ENCODE data around the gene CFAP52.
"Not testable (repeated sequence)": the region's sequence is repeated elsewhere in the genome, so short reads cannot be mapped to it uniquely, and the experiment has no call there.

CFAP52 gene, protein sequence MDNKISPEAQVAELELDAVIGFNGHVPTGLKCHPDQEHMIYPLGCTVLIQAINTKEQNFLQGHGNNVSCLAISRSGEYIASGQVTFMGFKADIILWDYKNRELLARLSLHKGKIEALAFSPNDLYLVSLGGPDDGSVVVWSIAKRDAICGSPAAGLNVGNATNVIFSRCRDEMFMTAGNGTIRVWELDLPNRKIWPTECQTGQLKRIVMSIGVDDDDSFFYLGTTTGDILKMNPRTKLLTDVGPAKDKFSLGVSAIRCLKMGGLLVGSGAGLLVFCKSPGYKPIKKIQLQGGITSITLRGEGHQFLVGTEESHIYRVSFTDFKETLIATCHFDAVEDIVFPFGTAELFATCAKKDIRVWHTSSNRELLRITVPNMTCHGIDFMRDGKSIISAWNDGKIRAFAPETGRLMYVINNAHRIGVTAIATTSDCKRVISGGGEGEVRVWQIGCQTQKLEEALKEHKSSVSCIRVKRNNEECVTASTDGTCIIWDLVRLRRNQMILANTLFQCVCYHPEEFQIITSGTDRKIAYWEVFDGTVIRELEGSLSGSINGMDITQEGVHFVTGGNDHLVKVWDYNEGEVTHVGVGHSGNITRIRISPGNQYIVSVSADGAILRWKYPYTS

DNA sequence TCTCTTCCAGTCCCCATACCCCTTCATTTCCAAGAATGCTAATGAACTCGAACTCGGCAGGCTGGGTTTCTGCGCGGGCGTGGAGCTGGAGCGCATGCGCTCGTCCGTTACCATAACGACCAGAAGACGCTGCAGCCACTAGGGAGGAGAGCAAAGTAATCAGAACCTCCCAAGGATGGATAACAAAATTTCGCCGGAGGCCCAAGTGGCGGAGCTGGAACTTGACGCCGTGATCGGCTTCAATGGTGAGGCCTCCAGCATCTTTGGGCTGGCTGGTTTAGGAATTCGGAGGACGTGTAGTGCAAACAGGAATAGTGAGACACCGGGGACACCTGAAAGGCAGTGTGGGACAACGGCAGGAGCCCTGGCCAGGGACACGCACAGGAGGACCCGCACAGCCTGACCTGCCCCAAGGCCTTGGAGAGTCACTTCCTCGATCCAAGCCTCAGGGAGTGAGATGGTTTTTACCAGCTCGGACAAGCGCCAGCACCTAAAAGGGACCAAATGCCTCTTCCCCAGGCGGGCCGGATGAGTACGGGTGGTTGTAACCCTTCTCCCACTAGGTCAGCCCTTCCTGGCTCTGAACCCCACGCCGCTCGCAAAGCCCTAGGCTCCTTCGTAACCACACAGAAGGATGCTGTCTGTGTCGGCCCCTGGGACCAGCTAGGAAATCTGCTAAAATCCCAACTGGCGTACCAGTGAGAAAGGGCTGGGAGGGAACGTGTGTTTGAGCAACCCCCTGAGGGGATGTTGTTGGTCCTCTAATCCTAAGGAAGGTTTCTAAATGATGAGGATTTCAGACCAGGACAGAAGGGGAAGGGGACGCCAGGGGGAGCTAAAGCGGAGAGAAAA is at the start of gene CFAP52:
TSS of gene CFAP52 (plus strand) at position 122 of the 852 bp plus-strand sequence. CDS start at position 176, 54 bp downstream.
- peak; percentile 57 for DNase-seq (ENCODE audit: low spot score)

DNA sequence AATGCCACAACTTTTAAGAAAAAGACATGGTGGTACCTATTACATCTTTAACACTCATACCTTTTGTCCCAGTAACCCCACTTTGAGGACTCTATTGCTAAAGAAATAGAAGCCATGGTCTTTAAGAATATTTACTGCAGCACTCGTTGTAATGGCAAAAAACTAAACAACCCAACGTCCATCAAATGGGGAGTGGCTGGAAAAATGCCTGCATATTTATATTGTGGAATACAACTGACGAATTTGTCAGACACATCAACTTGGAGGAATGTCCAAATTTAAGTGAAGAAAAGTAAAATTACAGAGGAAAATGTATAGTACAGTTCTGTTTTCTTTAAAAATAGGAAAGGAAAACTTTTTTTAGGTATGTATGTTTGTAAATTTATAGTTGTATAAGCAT is 48.7 kb upstream of the CFAP52 start:
- no peak for DNase-seq (ENCODE audit: low spot score)

DNA sequence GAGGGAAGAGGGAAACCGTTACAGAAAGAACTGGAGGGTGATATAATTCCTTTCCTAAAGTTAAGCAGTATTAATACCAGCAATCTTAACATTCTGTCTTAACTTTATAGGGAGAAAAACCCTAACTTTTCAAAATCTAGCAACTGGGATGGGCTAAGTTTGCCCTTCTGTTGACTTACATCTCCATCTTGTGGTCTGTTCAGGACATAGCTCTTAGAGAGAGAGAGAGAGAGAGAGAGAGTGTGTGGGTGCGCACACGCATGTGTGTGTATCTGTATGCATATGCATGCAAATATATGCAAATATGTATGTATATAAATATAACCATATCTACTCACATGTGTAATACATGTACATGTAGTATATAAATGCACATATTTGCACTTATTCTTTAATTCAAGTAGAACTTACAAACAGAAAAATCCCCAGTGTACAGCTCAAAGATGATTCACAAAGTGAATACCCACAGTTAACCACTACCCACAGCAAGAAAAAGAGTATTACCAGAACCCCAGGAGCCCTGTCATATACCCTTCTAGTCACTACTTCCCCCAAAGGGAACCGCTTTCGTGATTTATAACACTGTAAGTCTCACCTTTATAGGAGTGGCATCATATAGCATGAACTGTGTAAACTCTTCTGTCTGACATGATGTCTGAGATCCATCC is 47.3 kb upstream of the CFAP52 start:
- DNase-seq (ENCODE audit: low spot score), result peak; percentile 7

DNA sequence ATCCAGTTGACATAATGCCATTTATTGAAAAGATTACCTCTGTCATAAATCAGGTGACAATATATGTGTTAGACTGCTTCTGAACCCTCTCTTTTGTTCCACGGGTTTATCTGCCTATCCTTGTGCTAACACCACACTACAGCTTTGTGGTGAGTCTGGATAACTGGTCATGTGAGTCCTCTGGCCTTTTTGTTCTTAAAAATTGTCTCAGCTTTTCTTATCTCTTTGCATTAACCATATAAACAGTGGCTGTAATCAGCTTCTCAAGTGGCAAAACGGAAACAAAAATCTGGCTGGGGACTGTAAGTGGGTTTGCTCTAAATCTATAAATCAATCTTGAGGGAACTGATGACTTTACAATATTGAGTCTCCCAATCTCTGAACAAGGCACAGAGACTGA is 45.4 kb upstream of the CFAP52 start:
- no peak for DNase-seq (ENCODE audit: low spot score)

DNA sequence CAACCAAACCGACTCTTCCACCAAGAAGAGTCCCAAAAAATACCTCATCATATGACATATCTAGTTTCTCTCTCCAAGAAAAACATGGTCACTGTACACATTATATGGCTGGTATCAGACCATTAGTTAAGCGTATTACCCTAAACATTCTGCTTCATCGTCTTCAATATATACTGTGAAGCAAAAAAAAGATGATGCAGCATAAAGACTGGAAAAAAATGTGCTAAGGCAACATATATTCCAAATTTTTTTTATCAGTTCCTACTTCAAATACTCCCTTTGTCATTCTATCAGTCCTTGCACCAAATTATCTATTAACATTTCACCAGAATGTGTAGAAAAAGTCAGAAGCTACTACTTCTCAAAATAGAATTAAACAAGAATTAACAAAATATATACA is 43.7 kb upstream of the CFAP52 start:
- DNase-seq (ENCODE audit: low spot score), result no peak

DNA sequence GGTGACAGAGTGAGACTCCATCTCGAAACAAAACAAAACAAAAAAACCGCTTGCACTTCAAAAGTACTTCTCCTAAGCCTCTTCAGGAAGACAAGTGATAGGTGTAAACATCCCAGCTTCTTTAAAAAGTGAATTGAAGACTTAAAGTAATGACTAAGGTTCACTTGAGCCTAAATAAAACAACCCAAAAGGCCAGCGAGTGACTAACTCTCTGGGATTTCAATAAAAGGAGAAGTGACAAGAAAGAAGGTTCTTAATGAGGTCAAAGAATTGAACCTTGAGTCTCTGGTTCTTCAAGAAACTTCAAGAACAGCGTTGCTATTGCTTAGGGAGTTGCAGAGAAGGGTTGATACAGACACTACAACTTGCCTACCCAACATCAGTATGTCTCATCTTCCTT is 43.0 kb upstream of the CFAP52 start:
- no peak for DNase-seq (ENCODE audit: low spot score)

DNA sequence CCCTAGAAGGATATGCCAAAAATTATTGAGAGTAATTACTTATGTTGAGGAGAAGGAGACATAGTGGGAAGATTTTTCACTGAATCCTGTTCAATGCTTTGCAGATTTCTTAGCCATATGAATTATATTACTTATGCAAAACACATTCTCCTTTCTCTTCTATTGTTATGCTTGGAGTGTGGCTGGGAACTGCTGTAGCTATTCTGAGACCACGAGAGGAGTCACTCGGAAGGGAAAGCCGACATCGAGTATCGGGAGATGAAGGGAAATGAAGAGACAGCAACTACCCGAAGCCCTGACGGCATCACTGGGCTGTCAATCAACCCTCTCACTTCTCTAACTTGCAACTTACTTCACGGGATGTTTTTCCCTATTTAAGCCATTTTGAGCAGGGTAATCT is 40.4 kb upstream of the CFAP52 start:
- no peak for DNase-seq (ENCODE audit: low spot score)

DNA sequence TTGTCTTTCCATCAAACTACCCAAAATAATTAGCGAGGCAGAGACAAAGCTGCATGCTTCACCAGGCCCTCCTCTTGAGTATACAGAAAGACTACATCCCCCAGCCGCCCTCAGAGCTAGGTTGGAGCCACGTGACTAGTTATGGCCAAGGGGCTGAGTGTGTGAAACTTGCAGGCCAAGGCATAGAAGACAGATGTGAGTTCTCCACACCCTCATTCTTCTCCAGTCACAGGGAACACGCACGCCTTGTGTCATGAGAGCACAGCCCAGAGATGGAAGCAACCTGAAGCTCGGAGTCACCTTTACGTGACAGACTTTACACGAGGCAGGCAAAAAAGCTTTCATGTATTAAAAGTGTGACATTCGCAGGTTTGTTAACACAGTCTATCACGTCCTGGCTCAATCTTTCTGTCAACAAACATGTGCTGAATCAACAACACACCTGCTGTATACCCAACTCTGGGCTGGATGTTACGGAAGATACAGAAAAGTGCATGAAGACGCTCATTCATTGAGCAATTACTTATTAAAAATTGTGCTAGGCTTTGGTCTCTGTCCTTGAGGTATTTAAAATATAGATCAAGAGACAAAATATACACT is 39.2 kb upstream of the CFAP52 start:
- no peak for DNase-seq (ENCODE audit: low spot score)

DNA sequence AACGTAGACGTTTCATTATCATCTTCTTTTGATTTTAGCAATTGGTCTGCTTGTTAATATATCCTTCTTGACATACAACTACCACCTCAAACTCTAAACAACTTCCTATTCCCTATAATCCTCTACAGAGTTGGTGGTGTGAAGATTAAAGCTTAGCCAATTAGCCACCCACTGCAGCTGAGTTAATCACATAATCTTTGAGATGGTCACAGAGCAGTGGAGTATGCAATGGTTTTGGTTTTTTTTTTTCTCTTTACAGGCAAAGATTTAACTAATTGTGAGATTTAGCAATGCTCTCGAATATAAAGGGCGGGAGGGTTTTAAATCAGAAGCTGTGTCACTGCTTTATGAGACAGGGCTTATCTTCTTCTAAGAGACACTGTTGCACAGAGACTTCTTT is 37.8 kb upstream of the CFAP52 start:
- no peak for DNase-seq (ENCODE audit: low spot score)

DNA sequence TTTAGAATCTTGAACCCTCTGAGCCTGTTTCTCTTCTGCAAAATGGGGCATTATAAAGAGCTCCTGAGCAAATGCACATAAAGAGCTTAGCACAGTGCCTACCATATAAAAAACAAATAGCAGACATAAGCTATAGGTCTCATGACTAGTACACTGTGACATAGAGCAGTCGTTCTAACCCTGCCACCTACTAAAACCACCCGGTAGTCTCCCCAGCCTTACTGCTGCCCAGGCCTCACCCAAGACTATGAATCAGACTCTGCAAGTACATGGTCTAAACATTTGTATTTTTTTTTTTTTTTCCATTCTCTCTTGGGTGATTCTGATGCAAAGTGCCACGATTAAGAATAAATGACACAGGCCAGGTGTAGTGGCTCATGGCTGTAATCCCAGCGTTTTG is 34.7 kb upstream of the CFAP52 start:
- no peak for DNase-seq (ENCODE audit: low spot score)

DNA sequence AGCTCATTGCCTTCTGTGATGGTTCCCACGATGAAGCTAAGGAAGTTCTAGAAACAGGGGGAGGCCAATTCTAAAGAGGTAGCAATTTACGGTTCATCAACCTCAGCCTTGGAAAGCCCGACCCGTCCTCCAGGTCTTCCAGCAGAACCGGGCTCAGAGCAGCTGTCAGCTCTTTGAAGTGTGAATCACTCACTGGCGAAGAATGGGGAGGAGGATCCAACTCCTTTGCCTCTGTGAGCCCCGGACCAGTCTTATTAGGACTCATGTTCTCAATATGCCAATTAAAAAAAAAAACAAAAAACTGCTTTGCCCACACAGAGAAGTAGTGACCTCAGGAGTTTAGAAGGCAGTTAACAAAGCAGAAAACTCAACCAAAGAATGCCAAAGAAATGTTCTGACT is 32.2 kb upstream of the CFAP52 start:
- DNase-seq (ENCODE audit: low spot score), result peak; percentile 31

DNA sequence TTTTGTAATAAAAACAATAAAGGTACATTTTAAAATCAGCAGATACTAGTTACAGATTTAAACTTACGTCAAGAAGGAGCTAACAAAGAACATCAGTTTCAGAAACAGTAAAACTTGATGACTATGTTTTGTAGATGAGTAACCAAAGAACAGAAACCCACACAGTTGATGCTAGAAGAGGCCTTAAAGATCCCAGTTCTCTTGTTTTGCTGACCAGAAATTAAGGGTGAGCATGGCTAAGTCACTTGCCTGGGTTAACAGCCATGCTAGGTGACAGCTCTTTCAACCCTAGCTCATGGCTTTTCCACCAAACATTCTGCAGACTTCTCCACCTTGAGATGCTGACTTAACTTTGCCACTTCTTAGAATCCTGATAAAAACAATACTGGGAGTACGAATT is 27.2 kb upstream of the CFAP52 start:
- no peak for DNase-seq (ENCODE audit: low spot score)

DNA sequence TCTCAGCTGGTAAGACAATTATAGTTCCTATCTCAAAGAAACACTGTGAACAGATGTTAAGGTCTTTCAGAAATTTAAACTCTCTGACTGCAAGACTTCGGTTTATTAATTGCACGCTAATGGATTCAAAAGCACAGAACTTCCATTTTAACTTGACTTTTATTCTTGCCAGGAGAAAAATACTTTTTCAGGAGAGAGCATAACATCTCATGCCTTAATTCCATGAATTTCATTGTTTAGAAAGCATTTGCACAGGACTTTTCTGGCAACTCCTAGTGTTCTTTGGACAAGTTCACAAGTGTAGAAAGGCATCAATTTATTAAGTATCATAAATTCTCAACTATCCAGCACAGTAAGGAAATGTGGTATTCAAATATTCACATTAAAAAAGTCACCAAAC is 23.3 kb upstream of the CFAP52 start:
- no peak for DNase-seq (ENCODE audit: low spot score)

DNA sequence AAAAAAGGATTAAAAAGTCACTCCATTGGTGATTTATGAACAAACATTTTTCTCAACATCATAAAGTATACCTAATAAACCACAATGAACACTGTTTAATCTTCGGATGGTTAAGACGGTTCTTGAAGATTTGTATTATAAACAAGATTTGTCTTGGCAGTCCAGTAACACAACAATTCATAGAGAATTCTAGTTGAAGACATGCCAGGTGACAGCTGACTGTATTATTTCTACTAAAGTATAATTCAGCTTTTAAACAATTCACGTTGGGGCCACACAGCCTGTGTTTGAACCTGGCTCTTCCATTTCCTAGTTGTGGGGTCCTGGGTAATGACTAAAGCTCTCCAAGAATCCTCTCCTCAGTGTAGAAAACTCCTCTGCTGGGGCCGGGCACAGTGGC is 22.8 kb upstream of the CFAP52 start:
- no peak for DNase-seq (ENCODE audit: low spot score)

DNA sequence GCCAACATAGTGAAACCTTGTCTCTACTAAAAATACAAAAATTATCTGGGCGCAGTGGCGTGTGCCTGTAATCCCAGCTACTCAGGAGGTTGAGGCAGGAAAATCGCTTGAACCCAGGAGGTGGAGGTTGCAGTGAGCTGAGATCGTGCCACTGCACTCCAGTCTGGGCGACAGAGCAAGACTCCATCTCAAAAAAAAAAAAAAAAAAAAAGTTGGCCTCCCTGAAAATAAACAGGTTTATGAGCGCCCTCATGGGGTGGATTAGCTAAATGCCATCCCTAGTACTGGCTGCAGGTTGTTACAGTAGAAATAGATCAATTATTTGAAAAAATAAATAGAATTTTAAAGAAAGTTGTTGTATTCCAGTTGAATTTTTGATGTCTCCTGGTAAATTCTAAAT is 21.7 kb upstream of the CFAP52 start:
- DNase-seq (ENCODE audit: low spot score), result peak; percentile 61

DNA sequence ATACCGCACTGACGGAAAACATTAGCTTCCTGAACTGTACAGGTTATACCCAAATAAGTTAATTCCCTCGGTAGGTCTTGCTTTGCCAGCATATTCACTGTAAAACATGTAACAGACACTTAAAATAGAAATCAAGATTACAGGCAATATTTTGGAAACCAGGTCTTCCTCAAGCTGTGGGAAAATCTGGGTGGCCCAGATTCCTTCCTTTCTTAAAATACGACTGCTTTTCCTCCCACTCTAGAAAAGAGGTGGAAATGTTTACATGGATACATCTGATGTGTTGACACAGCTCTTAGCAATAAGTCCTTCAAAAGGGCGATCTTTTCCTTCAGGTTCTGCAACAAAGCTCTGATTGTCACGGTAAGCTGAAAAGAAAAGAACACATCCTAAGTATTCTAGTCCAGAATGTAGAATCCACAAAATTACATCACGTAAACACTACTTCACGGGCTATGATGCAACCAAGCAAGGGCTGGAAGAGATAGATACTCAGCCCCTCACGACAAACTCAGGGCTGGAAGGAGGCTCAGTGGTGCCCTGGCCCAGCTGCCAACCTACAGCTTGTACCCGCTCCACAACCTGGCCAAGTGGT is 19.2 kb upstream of the CFAP52 start:
- no peak for DNase-seq (ENCODE audit: low spot score)

DNA sequence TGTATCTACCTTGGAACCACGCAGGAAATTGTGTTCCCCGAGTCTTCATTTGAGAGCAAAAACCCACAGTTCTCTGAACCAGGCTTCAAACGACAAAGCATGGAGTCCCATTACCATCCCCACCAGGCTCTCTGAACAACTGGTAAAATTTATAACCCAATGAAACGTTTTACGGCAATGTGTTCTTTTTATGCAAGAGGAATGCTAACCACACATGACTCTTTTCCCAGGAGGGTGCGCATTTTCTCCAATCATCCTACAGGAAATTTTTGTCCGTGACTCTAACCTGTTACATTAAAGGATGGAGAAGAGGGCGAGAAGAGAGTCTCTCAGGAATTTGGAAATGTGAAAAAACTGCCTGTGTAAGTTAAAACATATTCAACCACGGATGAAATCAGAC is 18.6 kb upstream of the CFAP52 start:
- DNase-seq (ENCODE audit: low spot score), result no peak

DNA sequence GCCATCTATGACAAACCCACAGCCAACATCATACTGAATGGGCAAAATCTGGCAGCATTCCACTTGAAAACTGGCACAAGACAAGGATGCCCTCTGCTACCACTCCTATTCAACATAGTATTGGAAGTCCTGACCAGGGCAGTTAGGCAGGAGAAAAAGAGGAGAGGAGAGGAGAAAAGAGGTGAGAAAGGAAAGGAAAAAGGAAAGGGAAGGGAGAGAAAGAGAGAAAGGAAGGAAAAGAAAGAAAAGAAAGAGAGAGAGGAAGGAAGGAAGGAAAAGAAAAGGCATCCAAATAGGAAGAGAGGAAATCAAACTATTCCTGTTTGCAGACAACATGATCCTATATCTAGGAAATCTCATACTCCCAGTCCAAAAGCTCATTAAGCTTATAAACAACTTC is 12.3 kb upstream of the CFAP52 start:
- no peak for DNase-seq (ENCODE audit: low spot score)

DNA sequence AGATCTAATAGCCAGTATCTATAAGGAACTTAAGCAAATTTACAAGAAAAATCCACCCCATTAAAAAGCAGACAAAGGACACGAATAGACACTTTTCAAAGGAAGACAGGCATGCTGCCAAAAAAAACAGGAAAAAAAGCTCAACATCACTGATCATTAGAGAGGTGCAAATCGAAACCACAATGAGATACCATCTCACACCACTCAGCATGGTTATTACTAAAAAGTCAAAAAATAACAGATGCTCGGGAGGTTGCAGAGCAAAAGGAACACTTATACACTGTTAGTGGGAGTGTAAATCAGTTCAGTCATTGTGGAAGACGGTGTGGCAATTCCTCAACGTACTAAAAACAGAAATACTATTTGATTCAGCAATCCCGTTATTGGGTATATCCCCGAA is 10.4 kb upstream of the CFAP52 start:
- DNase-seq (ENCODE audit: low spot score), result no peak

DNA sequence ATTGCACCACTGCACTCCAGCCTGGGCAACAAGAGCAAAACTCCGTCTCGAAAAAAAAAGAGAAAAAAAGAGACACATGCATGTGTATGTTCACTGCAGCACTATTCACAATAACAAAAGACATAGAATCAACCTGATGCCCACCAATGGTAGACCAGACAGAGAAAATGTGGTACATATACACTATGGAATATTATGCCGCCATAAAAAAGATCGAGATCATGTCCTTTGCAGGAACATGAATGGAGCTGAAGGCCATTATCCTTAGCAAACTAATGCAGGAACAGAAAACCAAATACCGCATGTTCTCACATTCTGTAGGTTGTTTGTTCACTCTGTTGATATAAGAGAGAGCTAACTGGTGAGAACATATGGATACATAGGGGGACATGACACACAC is 9.7 kb upstream of the CFAP52 start:
- DNase-seq (ENCODE audit: low spot score), result not testable (repeated sequence)

DNA sequence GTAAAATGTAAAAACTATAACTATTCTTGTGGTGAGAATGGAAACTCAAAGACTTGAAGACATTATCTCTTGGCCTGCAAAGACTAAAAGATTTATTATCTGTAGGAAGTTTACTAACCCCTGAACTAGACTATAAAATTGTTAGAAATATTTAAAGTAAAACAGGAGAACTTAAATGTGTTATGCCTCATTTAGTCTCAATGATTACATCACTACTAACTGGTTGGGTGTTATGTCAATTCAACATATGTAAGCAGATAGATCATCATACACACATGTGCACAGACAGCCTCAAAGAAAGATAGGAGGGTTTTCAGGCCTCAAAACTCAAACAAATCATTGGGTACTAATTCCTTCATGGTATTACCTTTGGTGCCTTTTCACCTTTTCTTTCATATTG is 8.4 kb upstream of the CFAP52 start:
- no peak for DNase-seq (ENCODE audit: low spot score)

Measured in SW480 (cell line).